ENCODE results near the gene PTH2. TPM values are rescaled to one million over a fixed set of nuclear protein-coding genes. Genes with fewer than 3 reads are reported as not detected.
A peak's percentile ranks its signal among the peaks of the same experiment; 100 is the strongest.

PTH2 gene
- total and polyA plus RNA-seq, 2 of the 8 experiments (the other 6 are each of a cell fraction or from before 2014, with no cell fraction given) = not detected

DNA sequence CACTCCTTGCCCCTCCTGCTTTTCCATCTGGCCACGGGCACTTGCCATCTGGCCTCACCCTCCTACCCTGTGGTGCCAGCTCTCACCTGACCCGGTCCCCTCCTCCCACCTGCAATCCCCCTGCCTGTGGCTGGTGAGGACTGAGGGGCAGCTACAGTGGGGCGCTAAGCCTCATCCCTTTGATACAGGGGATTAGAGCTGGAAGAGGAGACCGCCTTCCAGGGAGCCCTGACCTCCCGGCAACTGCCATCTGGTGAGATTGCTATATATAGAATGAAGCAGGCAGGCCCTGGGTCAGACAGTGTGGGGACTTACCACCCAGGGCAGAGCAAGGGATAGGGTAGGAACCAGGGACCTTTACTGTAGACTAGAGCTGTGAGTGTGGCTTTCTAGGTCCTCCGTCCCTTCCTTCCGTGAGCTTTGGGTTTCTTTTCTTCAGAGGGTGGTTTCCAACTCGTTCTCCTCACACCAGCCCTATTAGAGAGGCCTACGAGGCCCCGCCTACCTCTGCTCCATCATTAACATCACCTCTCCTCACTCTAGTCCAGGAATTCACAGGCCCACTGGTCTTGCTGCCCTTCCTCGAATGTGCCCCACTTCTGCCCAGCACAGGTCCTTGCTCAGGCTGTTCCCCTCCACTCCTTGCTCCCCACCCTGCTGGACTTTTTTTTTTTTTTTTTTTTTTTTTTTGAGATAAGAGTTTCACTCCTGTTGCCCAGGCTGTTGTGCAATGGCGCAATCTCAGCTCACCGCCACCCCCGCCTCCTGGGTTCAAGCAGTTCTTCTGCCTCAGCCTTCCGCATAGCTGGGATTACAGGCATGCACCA is 27.4 kb downstream of the PTH2 start:
- H2BK12ac ChIP-seq (ENCODE audit: low read depth, low read length) = no peak overlapping the region
- H3K56ac ChIP-seq (replicated peaks; ENCODE audit: insufficient read length, low read depth, low read length) = no peak overlapping the region
- H3K27ac ChIP-seq (ENCODE audit: low read depth, low read length) = no peak overlapping the region
- H3K9ac ChIP-seq (replicated peaks in 1 of 4; ENCODE audit: extremely low read depth in 1 of 4, low read depth in 3 of 4, low read length in 3 of 4) = no peak overlapping the region; a peak in 1 of 7 replicates
- H3K23me2 ChIP-seq (ENCODE audit: low read depth, low read length) = no peaks in the 10 kb centered on the region
- ChIA-PET POLR2A (ENCODE audit: partially characterized antibody) (interaction anchor here (1.0 to 3.2 kb wide), 4 partner anchors 14 to 75 kb away, joined by 3 to 12 read pairs (median 4); partner anchors contain the start of gene GFY), CTCF (ENCODE audit: partially characterized antibody) (interaction anchor here (0.7 to 10.4 kb wide), 9 partner anchors 11 to 130 kb away, joined by 3 to 291 read pairs (median 4); no protein-coding TSS in a partner anchor)
- H3K36me3 ChIP-seq (ENCODE audit: control insufficient read depth in 2 of 4, insufficient read depth in 4 of 4, low read length in 3 of 4) = no peaks in the 10 kb centered on the region
- H3K27me3 ChIP-seq (replicated peaks in 1 of 4; ENCODE audit: control insufficient read depth in 3 of 4, extremely low read depth in 1 of 4, insufficient read depth in 3 of 4, low read length in 3 of 4) = no peaks in the 10 kb centered on the region
- H3K9me3 ChIP-seq (ENCODE audit: insufficient read depth in 2 of 2, low read depth in 1 of 2, low read length in 1 of 2) = no peaks in the 10 kb centered on the region
- no peak for FAIRE-seq
- no peak overlapping the region; the same call in 1 of the 2 replicates for H2AK5ac ChIP-seq (ENCODE audit: low read depth, low read length)
- no peaks in the 10 kb centered on the region for H3K79me1 ChIP-seq (ENCODE audit: low read depth, low read length)
- H3K4me3 ChIP-seq (ENCODE audit: extremely low read depth in 1 of 4, insufficient read depth in 2 of 4, low read depth in 3 of 4, low read length in 4 of 4) = no peak overlapping the region
- H4K5ac ChIP-seq (ENCODE audit: insufficient read length, low read depth, low read length) = no peak overlapping the region
- H4K8ac ChIP-seq (ENCODE audit: extremely low read depth, insufficient read depth, low read length) = no peak overlapping the region
- H3K14ac ChIP-seq (ENCODE audit: insufficient read length) = no peak overlapping the region
- no peak overlapping the region for H3K23ac ChIP-seq (ENCODE audit: insufficient read length)
- no peak overlapping the region for H3K4me2 ChIP-seq (ENCODE audit: insufficient read depth in 1 of 2, low read depth in 2 of 2, low read length in 2 of 2)
- H3K79me2 ChIP-seq (ENCODE audit: control insufficient read depth in 1 of 2, insufficient read depth in 2 of 2, low read length in 2 of 2) = no peaks in the 10 kb centered on the region
- H2BK5ac ChIP-seq (ENCODE audit: low read depth, low read length) = no peak overlapping the region
- H4K20me1 ChIP-seq (replicated peaks in 1 of 2; ENCODE audit: control insufficient read depth in 1 of 2, insufficient read depth in 2 of 2, low read length in 2 of 2) = no peaks in the 10 kb centered on the region
- H3K4ac ChIP-seq (replicated peaks; ENCODE audit: insufficient read length, low read depth, low read length) = no peak overlapping the region
- H2BK20ac ChIP-seq (ENCODE audit: low read length) = no peak overlapping the region
- H2BK120ac ChIP-seq (replicated peaks; ENCODE audit: low read depth, low read length) = no peak overlapping the region
- peak overlapping the region; percentile 17; the same call in 1 of the 2 replicates for H2AFZ ChIP-seq (ENCODE audit: low read length)
- peaks cover 0 to 16% (median 6%) of the 10 kb centered on the region in 4 experiments; a peak in 3 of 7 replicates for H3K4me1 ChIP-seq (replicated peaks in 1 of 4; ENCODE audit: control insufficient read depth in 3 of 4, insufficient read depth in 4 of 4, low read length in 3 of 4)
- no peak for DNase-seq (ENCODE audit: low read depth in 1 of 2, low spot score in 2 of 2)
- 0 out of 2 replicates have a peak overlapping the region, but pooled peaks have one; percentile 46 for H2BK15ac ChIP-seq (ENCODE audit: low read length)
- peak overlapping the region; percentile 48; the same call in 1 of the 2 replicates for H3K18ac ChIP-seq (ENCODE audit: extremely low read depth, low read length)
- 75% methylated on average over 14 of the region's 15 CpGs; no CpG with 5 or more reads in 1 of the 2 experiments for WGBS, 2 experiments (ENCODE audit: extremely low coverage in 1 of 2, insufficient coverage in 1 of 2, insufficient read length in 1 of 2, insufficient replicate concordance in 2 of 2, low coverage in 1 of 2, low lambda C conversion rate in 2 of 2, missing lambda C conversion rate in 1 of 2)
- H4K91ac ChIP-seq (replicated peaks; ENCODE audit: insufficient read length, low read length) = no peak overlapping the region
- TF ChIP-seq TAF7 (optimal IDR thresholded peaks at IDR 0.05; ENCODE audit: borderline replicate concordance, low read depth, low read length) = no peak
- TF ChIP-seq RFX5 (IDR thresholded peaks at IDR 0.05; ENCODE audit: borderline replicate concordance, low read depth, low read length) = no peak
- TF ChIP-seq NANOG (IDR thresholded peaks at IDR 0.05; ENCODE audit: insufficient read depth, low read depth, low read length, poor library complexity, severe bottlenecking) = no peak
- TF ChIP-seq EGR1 (IDR thresholded peaks at IDR 0.05; ENCODE audit: borderline replicate concordance, low read depth, low read length) = no peak
- TF ChIP-seq RAD21 (IDR thresholded peaks at IDR 0.05 in 1 of 2, conservative IDR thresholded peaks at IDR 0.05 in 1 of 2; ENCODE audit: low read depth in 2 of 2, low read length in 2 of 2) = no peak
- no peak for TF ChIP-seq BCL11A (IDR thresholded peaks at IDR 0.05; ENCODE audit: low read depth in 2 of 2, low read length in 2 of 2)
- no peak for TF ChIP-seq HDAC2 (IDR thresholded peaks at IDR 0.05; ENCODE audit: borderline replicate concordance in 1 of 2, low read depth in 2 of 2, low read length in 2 of 2)
- TF ChIP-seq HDAC6 (IDR thresholded peaks at IDR 0.05; ENCODE audit: low read depth, low read length) = no peak
- no peak for TF ChIP-seq CTBP2 (IDR thresholded peaks at IDR 0.05; ENCODE audit: borderline replicate concordance, insufficient read depth, insufficient read length, low read length)
- no peak for TF ChIP-seq SIN3A (conservative IDR thresholded peaks at IDR 0.05 in 1 of 2, IDR thresholded peaks at IDR 0.05 in 1 of 2; ENCODE audit: low read depth in 1 of 2, low read length in 2 of 2)
